GM23338 (cell line): ENCODE data around the gene COMMD10. TPM values are rescaled to one million over a fixed set of nuclear protein-coding genes. Genes with fewer than 3 reads are reported as not detected.

Experiments
- ATAC-seq: fragments of 200-7000 bp; cut with Tn5 transposase; 3 replicates; pipeline ENCODE4 v1.9.1; 2020
- DNase-seq: peaks from one replicate; pipeline ENCODE4 v3.0.0-alpha.2; 2015; ENCODE audit warnings: low spot score
- H2AFZ ChIP-seq: fragments of 200-600 bp; sonication (generic); 2 replicates; pipeline ENCODE4 v1.8.0; 2016; ENCODE audit warnings: antibody characterized with exemption, mild to moderate bottlenecking, moderate library complexity
- H3F3A ChIP-seq: fragments of 200-600 bp; sonication (generic); replicated peaks from 2 replicates; pipeline ENCODE4 v1.8.0; 2017; ENCODE audit warnings: antibody characterized with exemption, mixed run types, low read depth
- H3K27ac ChIP-seq: fragments of 200-600 bp; sonication (generic); 2 replicates; pipeline ENCODE4 v1.6.1; 2016; ENCODE audit warnings: low read depth
- H3K27me3 ChIP-seq: fragments of 200-600 bp; sonication (generic); 2 replicates; pipeline ENCODE4 v1.8.0; 2016; ENCODE audit warnings: mild to moderate bottlenecking, mixed run types, moderate library complexity; ENCODE audit not compliant: insufficient read depth
- H3K36me3 ChIP-seq: fragments of 200-600 bp; sonication (generic); 2 replicates; pipeline ENCODE4 v1.8.0; 2016; ENCODE audit warnings: mild to moderate bottlenecking; ENCODE audit not compliant: insufficient read depth
- H3K4me1 ChIP-seq: fragments of 200-600 bp; sonication (generic); 2 replicates; pipeline ENCODE4 v1.8.0; 2016; ENCODE audit warnings: mild to moderate bottlenecking, moderate library complexity; ENCODE audit not compliant: insufficient read depth
- H3K4me2 ChIP-seq: fragments of 200-600 bp; sonication (generic); 2 replicates; pipeline ENCODE4 v1.7.1; 2017; ENCODE audit warnings: mixed run types
- H3K4me3 ChIP-seq: fragments of 200-600 bp; sonication (generic); 2 replicates; pipeline ENCODE4 v1.6.1; 2016; ENCODE audit warnings: mixed run types
- H3K79me2 ChIP-seq: fragments of 200-600 bp; sonication (generic); replicated peaks from 2 replicates; pipeline ENCODE4 v1.8.0; 2017; ENCODE audit warnings: mild to moderate bottlenecking; ENCODE audit not compliant: insufficient read depth
- H3K9me2 ChIP-seq: fragments of 200-600 bp; sonication (generic); 2 replicates; pipeline ENCODE4 v1.8.0; 2017; ENCODE audit not compliant: insufficient read depth
- H4K20me1 ChIP-seq: fragments of 200-600 bp; sonication (generic); replicated peaks from 2 replicates; pipeline ENCODE4 v1.8.0; 2017; ENCODE audit warnings: mild to moderate bottlenecking; ENCODE audit not compliant: insufficient read depth
- H3K27ac Mint-ChIP-seq: 2 replicates; pipeline ENCODE4 v1.8.0; 2020; ENCODE audit warnings: inconsistent platforms, mild to moderate bottlenecking, moderate library complexity, mixed read lengths
- H3K27me3 Mint-ChIP-seq: 3 replicates; pipeline ENCODE4 v1.8.0; 2022; ENCODE audit warnings: low read depth, mild to moderate bottlenecking, moderate library complexity, mixed read lengths, inconsistent platforms; ENCODE audit not compliant: insufficient read depth, poor library complexity
- H3K36me3 Mint-ChIP-seq: 3 replicates; pipeline ENCODE4 v1.8.0; 2021; ENCODE audit warnings: low read depth, mild to moderate bottlenecking, inconsistent platforms, moderate library complexity, mixed read lengths
- H3K4me1 Mint-ChIP-seq: 3 replicates; pipeline ENCODE4 v1.8.0; 2020; ENCODE audit warnings: mild to moderate bottlenecking, inconsistent platforms, mixed read lengths
- H3K4me3 Mint-ChIP-seq: 3 replicates; pipeline ENCODE4 v1.8.0; 2021; ENCODE audit warnings: moderate library complexity, mild to moderate bottlenecking, inconsistent platforms, mixed read lengths
- H3K9me3 Mint-ChIP-seq: 3 replicates; pipeline ENCODE4 v1.8.0; 2020; ENCODE audit warnings: moderate library complexity, mild to moderate bottlenecking, inconsistent platforms, mixed read lengths
- CTCF ChIP-seq, 2 experiments: fragments of 200-600 bp in 1 of 2; sonication (generic) in 1 of 2; conservative IDR thresholded peaks; 2 replicates each; pipeline versions ENCODE4 v1.5.1 to v1.6.1; 2016 to 2017; ENCODE audit warnings: antibody characterized with exemption in 2 of 2, low read depth in 2 of 2, mild to moderate bottlenecking in 2 of 2, moderate library complexity in 1 of 2
- ZNF462 ChIP-seq: fragments of 250-450 bp; sonication (Bioruptor Pico); IDR thresholded peaks from 2 replicates; pipeline ENCODE4 v1.5.0; 2020; ENCODE audit warnings: mild to moderate bottlenecking, moderate library complexity
- polyA plus RNA-seq: library from polyadenylated mRNA; unstranded; fragments of >200 nt; fragmentation: Nextera tagmentation; extraction: Ambion mirVana; gene quantifications from 2 replicates; pipeline ENCODE4 v1.2.1, GENCODE V29; 2016
- total RNA-seq: library from RNA; depleted of rRNA; stranded (reverse); fragments of >200 nt; shearing (Covaris generic); gene quantifications from 2 replicates; pipeline ENCODE4 v1.2.3, GENCODE V29; 2014

The COMMD10 gene
- total and polyA plus RNA-seq, 2 experiments from 2014 or later: 58.5 to 84.0 TPM

DNA sequence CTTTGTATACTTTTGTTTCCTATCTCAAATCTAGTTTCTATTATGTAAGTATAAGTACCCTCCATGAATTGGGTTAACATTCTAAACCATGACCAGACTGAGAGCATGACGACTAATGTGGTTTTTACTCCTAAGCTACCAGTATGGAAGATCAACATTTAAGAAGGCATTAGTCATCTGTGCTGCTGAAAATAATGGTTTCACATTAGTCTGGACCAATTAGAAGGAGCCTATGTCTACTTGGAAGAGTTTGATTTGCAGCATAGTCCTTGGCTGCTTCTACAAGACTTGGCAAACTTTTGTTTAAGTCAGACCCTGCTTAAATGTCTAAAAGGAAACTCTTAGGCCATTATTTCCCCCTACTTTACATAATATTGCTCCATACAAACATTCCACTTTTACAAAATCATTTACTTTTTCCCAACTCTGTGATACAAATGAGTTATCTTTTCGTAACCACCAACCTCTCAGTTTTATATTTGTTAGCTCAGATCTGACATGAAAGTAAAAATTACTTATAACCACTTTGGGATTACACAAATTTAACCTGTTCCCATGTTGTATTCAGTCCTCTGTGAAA lies 186.7 kb downstream of the COMMD10 start (continued):
- no peak for TF ChIP-seq ZNF462

DNA sequence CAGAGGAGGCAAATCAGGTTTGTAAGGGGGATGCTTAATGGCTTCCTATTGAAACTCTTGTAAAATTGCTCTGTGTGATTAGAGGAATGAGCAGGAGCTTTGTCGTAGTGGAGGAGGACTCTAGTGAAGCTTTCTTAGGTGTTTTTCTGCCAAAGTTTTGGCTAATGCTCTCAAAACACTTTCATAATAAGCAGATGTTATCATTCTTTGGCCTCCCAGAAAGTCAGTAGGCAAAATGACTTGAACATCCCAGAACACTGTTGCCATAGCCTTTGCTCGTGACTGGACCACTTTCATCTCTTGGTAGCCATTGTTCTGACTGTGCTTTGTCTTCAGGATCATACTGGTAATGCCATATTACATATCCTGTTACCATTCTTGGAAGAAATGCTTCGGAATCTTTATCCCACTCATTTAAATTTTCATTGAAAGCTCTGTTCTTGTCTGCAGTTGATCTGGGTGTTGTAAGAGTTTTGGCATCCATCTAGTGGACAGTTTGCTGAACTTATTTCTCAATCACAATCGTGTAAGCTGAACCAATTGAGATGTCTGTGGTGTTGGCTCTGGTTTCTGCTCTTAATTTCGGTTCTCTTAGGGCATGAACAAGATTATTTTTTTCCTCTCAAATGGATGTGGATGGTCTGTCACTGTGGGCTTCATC lies 187.6 kb downstream of the COMMD10 start:
- Mint-ChIP-seq H3K27ac (no peak overlapping the region), H3K4me1 (no peaks in the 10 kb centered on the region), H3K9me3 (no peaks in the 10 kb centered on the region), H3K4me3 (no peak overlapping the region), H3K36me3 (peaks cover 5% of the 10 kb centered on the region; the same call in 2 of the 3 replicates), H3K27me3 (peaks cover 3% of the 10 kb centered on the region)
- Histone ChIP-seq H3K4me3 (no peak overlapping the region), H3K79me2 (no peaks in the 10 kb centered on the region), H3K27me3 (no peaks in the 10 kb centered on the region), H3K36me3 (no peaks in the 10 kb centered on the region), H4K20me1 (no peaks in the 10 kb centered on the region), H3F3A (no peaks in the 10 kb centered on the region), H3K27ac (no peak overlapping the region), H2AFZ (no peak overlapping the region), H3K9me2 (no peaks in the 10 kb centered on the region), H3K4me1 (no peaks in the 10 kb centered on the region), H3K4me2 (no peak overlapping the region)
- ATAC-seq (no peak), DNase-seq (peak; percentile 7)
- peak in 1 of 2 experiments; percentile 29; a peak in 2 of 4 replicates for TF ChIP-seq CTCF (conservative IDR thresholded peaks at IDR 0.05; ENCODE audit: low read depth in 2 of 2)
- no peak for TF ChIP-seq ZNF462
